ENCODE measurements around the gene TMEM255A.

- no peak for TF ChIP-seq POLR2A (IDR thresholded peaks at IDR 0.05)
- no peak for TF ChIP-seq CTCF (IDR thresholded peaks at IDR 0.05)
Measured at GRCh38 chrX:120316587-120317283, 5.5 kb upstream of the TMEM255A start.
